Measurements from ENCODE around the gene RHBDF2.
A peak's percentile ranks its signal among the peaks of the same experiment; 100 is the strongest.
"Not testable (repeated sequence)": the region's sequence is repeated elsewhere in the genome, so short reads cannot be mapped to it uniquely, and the experiment has no call there.

The RHBDF2 gene

DNA sequence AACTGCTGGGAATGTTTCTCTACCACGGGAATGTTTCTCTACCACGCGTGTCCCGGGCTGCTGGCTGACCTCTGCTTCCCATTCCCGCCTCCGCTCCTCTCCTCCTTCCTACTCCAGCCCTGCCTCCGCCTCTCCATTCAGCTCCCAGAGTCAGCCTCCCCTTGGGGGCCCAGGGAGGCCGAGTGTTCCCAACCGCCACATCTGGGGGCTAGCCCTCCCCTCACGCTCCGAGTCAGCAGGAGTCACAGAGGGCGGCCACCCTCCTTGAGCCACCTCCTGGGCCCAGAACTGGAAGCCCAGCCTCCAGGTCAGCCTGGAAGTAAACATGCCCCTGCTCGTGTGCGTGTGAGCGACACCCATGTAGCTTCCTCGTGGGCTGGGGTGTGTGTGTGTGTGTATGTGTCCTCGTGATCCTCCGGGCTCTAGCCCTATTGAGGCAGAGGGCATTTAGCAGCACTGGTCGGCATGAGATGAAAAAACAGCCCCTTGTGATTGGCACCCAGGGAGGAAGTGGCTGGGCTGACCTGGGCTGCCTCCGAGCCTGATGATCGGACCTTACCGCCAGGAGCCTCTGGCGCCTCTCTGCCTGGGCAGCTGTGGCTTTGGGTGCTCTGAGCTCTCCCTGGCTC, 29.0 kb upstream of the RHBDF2 start:
- Histone ChIP-seq H3K27me3 (ENCODE audit: control insufficient read depth in 1 of 2, insufficient read depth in 2 of 2, low read length in 2 of 2) (peaks cover 2 to 9% of the 10 kb centered on the region in 2 donors), H3K9me3 (ENCODE audit: control insufficient read depth in 2 of 2, low read length in 2 of 2) (no peaks in the 10 kb centered on the region), H3K36me3 (ENCODE audit: control insufficient read depth in 2 of 2, insufficient read depth in 2 of 2, low read length in 2 of 2) (no peaks in the 10 kb centered on the region), H3K4me1 (ENCODE audit: control insufficient read depth, insufficient read depth, low read length) (peaks cover 51% of the 10 kb centered on the region), H3K9ac (ENCODE audit: low read length in 2 of 2) (no peak overlapping the region), H3K4me3 (ENCODE audit: low read length in 2 of 2) (peak overlapping the region in 1 of 2 donors; percentile 15), H3K27ac (ENCODE audit: low read length) (peak overlapping the region; percentile 76)

DNA sequence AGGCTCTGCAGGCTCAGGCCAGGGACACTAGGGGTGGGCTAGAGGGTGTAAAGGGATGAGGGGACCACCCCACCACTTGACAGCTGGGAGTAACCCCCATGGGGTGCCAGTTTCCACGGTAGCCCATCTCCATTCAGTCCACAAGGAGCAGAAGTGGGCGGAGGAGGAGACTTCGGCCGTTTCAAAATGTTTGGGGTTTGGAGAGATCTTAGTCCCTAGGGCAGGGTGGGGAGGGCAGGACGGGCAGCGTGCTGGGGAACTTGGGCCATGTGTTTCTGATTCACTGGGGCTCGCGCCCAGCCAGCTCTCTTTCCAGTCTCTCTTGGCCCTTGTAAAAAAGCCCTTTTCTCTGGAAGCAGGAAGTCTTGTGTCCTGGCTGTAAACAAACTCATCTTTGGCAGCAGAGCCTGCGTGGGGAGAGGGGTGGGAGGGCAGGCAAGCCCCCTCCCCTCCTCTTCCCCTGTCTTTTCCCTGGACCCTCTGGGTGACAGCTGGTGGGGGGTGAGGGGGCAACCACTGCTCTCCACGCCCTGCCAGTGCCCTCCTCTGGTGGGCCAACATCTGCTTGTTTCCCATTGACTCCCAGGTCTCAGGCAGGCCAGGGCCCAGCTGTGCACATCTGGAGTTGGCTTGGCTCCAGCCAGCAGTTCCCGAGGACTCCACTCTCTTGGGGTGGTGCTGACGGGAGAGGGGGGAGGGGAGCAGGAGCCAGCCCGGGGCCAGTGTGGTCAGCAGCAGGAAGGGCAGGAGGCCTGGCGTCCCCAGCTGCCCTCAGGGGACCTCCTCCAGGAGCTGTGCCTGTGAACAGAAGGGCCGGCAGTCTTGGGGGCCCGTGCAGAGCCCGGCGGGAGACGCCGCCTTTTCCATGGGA, 28.2 kb upstream of the RHBDF2 start:
- Histone ChIP-seq H3K36me3 (ENCODE audit: control insufficient read depth in 2 of 2, insufficient read depth in 2 of 2, low read length in 2 of 2) (no peaks in the 10 kb centered on the region), H3K27ac (ENCODE audit: low read length) (peak overlapping the region; percentile 76), H3K4me3 (ENCODE audit: low read length in 2 of 2) (peak overlapping the region in 1 of 2 donors; percentile 15), H3K4me1 (ENCODE audit: control insufficient read depth, insufficient read depth, low read length) (peaks cover 54% of the 10 kb centered on the region), H3K9ac (ENCODE audit: low read length in 2 of 2) (peak overlapping the region in 1 of 2 donors; percentile 42), H3K27me3 (ENCODE audit: control insufficient read depth in 1 of 2, insufficient read depth in 2 of 2, low read length in 2 of 2) (peaks cover 2 to 4% of the 10 kb centered on the region in 2 donors), H3K9me3 (ENCODE audit: control insufficient read depth in 2 of 2, low read length in 2 of 2) (no peaks in the 10 kb centered on the region)

DNA sequence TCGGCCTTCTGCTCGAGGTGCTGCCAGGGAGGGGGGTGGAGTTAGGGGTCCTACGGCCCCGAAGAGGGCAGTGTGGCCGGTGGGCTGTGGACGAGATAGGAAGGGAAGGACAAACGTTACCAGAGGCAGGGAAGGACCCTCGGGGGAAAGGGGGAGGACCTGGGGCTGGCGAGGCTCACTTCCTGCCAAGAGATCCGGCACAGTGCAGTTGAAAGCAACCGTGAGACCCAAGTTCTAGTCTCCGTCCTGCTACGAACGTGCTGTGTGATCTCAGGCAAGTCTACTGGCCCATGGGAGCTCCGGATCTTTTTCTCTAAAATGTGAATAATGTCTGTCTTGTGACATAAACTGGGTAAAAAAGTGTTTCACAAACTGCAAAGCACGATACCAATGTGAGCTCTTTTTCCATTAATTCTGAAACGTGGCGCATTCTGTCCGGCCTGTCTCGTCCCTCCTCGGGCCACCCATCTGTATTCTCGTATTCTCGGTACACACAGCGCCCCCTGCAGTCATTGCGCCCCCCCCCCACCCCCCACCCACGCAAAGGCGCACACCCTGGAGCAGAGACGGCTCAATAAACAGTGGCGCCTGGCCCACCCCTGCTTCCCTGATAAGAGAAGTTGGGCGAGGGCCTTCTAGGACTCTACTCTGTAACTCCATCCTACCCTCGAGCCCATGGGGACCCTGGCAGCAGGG, 27.5 kb upstream of the RHBDF2 start:
- Histone ChIP-seq H3K9me3 (ENCODE audit: control insufficient read depth in 2 of 2, low read length in 2 of 2) (no peaks in the 10 kb centered on the region), H3K4me3 (ENCODE audit: low read length in 2 of 2) (no peak overlapping the region), H3K27me3 (ENCODE audit: control insufficient read depth in 1 of 2, insufficient read depth in 2 of 2, low read length in 2 of 2) (peaks cover 2 to 4% of the 10 kb centered on the region in 2 donors), H3K4me1 (ENCODE audit: control insufficient read depth, insufficient read depth, low read length) (peaks cover 55% of the 10 kb centered on the region), H3K27ac (ENCODE audit: low read length) (peak overlapping the region; percentile 76), H3K36me3 (ENCODE audit: control insufficient read depth in 2 of 2, insufficient read depth in 2 of 2, low read length in 2 of 2) (no peaks in the 10 kb centered on the region), H3K9ac (ENCODE audit: low read length in 2 of 2) (peak overlapping the region; percentile 29 to 42)

DNA sequence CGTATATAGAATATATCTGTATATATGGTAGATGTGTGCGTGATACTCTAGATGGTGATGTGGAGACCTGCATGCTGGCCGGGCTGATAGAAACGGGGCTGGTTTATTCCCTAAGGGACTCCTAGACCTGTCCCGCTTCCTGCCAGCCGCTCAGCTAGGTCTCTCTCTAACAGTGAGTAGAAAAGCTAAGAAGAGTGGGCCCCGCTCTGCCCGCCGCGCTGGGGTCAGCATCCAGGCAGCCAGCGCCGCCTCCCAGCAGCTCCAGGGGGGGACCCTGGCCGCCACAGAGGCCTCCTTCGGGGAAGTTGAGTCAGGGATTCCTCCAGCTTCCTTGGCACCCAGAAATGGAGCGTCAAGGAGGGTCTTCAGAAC, 26.9 kb upstream of the RHBDF2 start:
- H3K36me3 ChIP-seq (ENCODE audit: control insufficient read depth in 2 of 2, insufficient read depth in 2 of 2, low read length in 2 of 2): no peaks in the 10 kb centered on the region
- peaks cover 2 to 4% of the 10 kb centered on the region in 2 donors for H3K27me3 ChIP-seq (ENCODE audit: control insufficient read depth in 1 of 2, insufficient read depth in 2 of 2, low read length in 2 of 2)
- H3K9me3 ChIP-seq (ENCODE audit: control insufficient read depth in 2 of 2, low read length in 2 of 2): no peaks in the 10 kb centered on the region
- H3K4me3 ChIP-seq (ENCODE audit: low read length in 2 of 2): no peak overlapping the region
- H3K27ac ChIP-seq (ENCODE audit: low read length): peak overlapping the region; percentile 70
- peaks cover 59% of the 10 kb centered on the region for H3K4me1 ChIP-seq (ENCODE audit: control insufficient read depth, insufficient read depth, low read length)
- H3K9ac ChIP-seq (ENCODE audit: low read length in 2 of 2): peak overlapping the region in 1 of 2 donors; percentile 3

DNA sequence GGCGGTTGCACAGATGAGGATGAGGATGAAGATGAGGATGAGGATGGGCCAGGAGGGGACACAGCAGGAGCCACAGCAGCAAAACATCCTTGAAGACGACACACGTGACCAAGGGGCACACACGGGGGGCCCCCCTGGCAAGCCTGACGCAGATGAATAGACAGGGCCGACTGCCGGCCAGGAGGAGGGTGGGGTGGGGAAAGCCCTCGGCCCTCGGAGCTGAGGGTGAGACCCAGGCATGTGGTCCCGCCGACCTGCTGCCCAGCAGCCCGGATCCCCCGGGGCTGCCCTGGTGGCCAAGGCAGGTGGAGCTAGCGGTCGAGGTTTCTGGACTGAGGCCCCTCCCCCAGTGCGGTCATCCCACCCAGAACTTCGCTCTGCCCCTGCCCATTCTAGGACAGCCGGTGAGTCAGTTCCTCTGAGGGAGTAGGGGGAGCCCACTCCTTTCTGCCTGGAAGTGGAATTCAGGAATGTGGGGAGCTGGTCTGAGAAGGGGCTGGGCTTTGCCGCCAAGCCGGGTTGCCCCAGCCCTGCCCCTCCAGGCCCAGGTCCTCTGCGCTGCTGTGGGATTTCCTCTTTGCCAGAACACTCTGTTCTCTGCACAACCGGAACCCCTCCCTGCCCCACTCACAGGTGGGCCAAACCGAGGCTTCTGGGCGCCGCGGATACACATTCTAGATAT, 26.3 kb upstream of the RHBDF2 start:
- Histone ChIP-seq H3K9ac (ENCODE audit: low read length in 2 of 2) (peak overlapping the region in 1 of 2 donors; percentile 5), H3K4me1 (ENCODE audit: control insufficient read depth, insufficient read depth, low read length) (peaks cover 61% of the 10 kb centered on the region), H3K27ac (ENCODE audit: low read length) (no peak overlapping the region), H3K4me3 (ENCODE audit: low read length in 2 of 2) (no peak overlapping the region), H3K9me3 (ENCODE audit: control insufficient read depth in 2 of 2, low read length in 2 of 2) (no peaks in the 10 kb centered on the region), H3K36me3 (ENCODE audit: control insufficient read depth in 2 of 2, insufficient read depth in 2 of 2, low read length in 2 of 2) (no peaks in the 10 kb centered on the region), H3K27me3 (ENCODE audit: control insufficient read depth in 1 of 2, insufficient read depth in 2 of 2, low read length in 2 of 2) (peaks cover 2 to 8% of the 10 kb centered on the region in 2 donors)

DNA sequence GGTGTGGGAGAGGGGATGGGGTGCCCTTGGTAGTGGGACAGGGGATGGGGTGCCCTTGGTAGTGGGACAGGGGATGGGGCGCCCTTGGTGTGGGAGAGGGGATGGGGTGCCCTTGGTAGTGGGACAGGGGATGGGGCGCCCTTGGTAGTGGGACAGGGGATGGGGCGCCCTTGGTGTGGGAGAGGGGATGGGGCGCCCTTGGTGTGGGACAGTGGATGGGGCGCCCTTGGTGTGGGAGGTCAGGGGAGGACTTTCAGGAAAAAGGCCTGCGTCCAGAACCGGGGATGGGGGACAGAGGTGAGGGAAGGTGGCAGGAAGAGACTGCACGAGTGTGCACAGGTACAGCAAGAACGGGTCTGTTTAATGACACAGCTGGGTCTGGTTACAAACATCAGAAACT, 25.8 kb upstream of the RHBDF2 start:
- H3K9me3 ChIP-seq (ENCODE audit: control insufficient read depth in 2 of 2, low read length in 2 of 2); H3K27ac ChIP-seq (ENCODE audit: low read length); H3K9ac ChIP-seq (ENCODE audit: low read length in 2 of 2); H3K27me3 ChIP-seq (ENCODE audit: control insufficient read depth in 1 of 2, insufficient read depth in 2 of 2, low read length in 2 of 2); H3K36me3 ChIP-seq (ENCODE audit: control insufficient read depth in 2 of 2, insufficient read depth in 2 of 2, low read length in 2 of 2); H3K4me3 ChIP-seq (ENCODE audit: low read length in 2 of 2): not testable (repeated sequence)
- peaks cover 57% of the 10 kb centered on the region for H3K4me1 ChIP-seq (ENCODE audit: control insufficient read depth, insufficient read depth, low read length)

DNA sequence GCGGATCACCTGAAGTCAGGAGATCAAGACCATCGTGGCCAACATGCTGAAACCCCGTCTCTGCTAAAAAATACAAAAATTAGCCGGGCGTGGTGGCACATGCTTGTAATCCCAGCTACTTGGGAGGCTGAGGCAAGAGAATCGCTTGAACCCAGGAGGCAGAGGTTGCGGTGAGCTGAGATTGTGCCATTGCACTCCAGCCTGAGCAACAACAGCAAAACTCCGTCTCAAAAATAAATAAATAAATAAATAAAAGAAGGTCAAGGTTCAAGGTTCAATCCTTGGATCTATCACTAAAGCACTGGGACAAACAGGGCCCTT, 24.2 kb upstream of the RHBDF2 start:
- not testable (repeated sequence) for H3K27ac ChIP-seq (ENCODE audit: low read length)
- peaks cover 43% of the 10 kb centered on the region for H3K4me1 ChIP-seq (ENCODE audit: control insufficient read depth, insufficient read depth, low read length)

DNA sequence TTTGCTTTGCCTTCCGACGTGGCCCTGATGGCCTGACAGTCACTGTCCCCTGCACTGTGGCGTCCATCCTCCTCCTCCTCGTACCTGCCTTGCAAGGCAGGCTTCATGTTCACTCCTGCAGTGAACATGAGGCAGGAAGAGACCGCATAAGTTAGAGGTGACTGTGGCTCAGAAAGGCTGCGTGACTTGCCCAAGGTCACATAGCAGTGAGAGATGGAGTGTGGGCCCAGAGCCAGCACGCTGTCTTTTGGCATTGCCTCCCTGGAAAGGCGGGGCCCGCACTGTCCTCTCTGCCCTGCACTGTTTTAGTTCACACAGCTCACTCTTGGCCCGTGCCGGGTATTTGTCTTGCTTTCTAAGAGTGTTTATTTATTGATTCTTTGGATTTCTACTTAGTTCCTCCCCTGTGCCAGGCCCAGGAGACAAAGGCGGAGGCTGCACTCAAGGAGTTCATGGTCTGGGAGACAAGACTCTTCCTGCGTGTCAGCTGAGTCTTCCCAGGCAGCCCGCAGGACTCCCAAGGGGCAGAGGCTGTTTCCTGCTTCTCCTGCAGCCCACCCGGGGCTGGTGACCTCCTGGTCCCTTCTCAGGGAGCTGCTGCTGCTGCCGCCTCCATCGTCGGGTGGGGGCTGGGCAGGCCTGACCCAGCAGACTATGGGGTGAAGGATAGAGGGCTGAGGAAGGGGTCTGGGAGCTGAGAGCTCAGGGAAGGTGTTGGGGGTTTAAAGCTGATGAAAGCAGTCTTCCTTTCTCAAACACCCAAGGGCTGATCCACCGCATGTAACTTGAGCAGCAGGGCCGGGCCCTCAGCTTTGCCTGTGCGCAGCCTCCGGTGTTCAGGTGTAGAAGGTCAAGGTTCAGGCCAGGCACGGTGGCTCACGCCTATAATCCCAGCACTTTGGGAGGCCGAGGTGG, 23.6 kb upstream of the RHBDF2 start:
- peaks cover 0 to 8% of the 10 kb centered on the region in 2 donors for H3K27me3 ChIP-seq (ENCODE audit: control insufficient read depth in 1 of 2, insufficient read depth in 2 of 2, low read length in 2 of 2)
- peak overlapping the region in 1 of 2 donors; percentile 47 for H3K9ac ChIP-seq (ENCODE audit: low read length in 2 of 2)
- no peaks in the 10 kb centered on the region for H3K36me3 ChIP-seq (ENCODE audit: control insufficient read depth in 2 of 2, insufficient read depth in 2 of 2, low read length in 2 of 2)
- no peak overlapping the region for H3K4me3 ChIP-seq (ENCODE audit: low read length in 2 of 2)
- H3K9me3 ChIP-seq (ENCODE audit: control insufficient read depth in 2 of 2, low read length in 2 of 2): no peaks in the 10 kb centered on the region
- H3K4me1 ChIP-seq (ENCODE audit: control insufficient read depth, insufficient read depth, low read length): peaks cover 37% of the 10 kb centered on the region
- no peak overlapping the region for H3K27ac ChIP-seq (ENCODE audit: low read length)

More for the DNA sequence above, 24.2 kb upstream of the RHBDF2 start:
- H3K36me3 ChIP-seq (ENCODE audit: control insufficient read depth in 2 of 2, insufficient read depth in 2 of 2, low read length in 2 of 2); H3K4me3 ChIP-seq (ENCODE audit: low read length in 2 of 2); H3K9ac ChIP-seq (ENCODE audit: low read length in 2 of 2); H3K27me3 ChIP-seq (ENCODE audit: control insufficient read depth in 1 of 2, insufficient read depth in 2 of 2, low read length in 2 of 2); H3K9me3 ChIP-seq (ENCODE audit: control insufficient read depth in 2 of 2, low read length in 2 of 2): not testable (repeated sequence)

DNA sequence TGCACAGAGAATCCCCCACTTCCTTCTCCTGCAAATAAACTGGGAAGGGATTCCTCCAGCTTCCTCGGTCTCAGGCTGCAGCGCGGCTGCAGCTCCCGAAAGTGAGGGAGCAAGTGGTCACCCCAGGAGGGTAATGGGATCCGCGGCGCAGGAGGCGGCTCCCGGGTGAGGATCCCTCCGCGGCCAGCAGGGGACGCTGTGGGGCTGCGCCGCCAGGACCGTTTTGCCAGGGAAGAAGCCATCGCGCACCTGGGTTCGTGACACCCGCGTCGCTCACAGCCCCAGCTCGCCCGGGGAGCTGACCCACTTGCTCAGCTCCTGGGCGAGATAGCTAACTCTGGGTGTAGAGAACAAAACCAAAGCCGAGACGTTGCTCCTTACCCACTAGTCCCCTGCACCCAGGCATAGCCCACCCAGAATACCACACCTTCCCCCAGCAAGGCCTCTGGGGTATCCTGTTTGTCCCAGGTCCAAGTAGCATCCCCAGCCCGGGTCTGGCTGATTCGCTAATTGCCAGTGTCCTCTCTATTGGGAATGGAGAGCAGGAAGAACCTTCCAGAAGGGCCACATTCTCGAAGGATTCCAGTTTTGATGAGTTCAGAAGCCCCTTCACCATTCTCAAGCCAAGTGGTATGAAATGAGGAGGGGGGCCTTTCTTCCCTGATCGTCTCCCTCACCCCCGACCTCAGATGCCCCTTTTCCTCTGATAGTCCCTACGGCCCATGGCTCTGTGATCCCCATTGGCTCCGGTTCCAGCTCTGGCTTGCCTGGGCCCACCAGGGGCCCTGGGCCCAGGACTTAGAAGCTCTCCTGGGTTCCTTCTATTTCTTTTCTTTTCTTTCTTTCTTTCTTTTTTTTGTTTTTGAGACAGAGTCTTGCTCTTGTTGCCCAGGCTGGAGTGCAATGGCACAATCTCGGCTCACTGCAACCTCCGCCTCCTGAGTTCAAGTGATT, 22.1 kb upstream of the RHBDF2 start:
- H3K27ac ChIP-seq (ENCODE audit: low read length): no peak overlapping the region

More for the DNA sequence above, 22.1 kb upstream of the RHBDF2 start:
- H3K9me3 ChIP-seq (ENCODE audit: control insufficient read depth in 2 of 2, low read length in 2 of 2): no peaks in the 10 kb centered on the region
- H3K9ac ChIP-seq (ENCODE audit: low read length in 2 of 2): peak overlapping the region in 1 of 2 donors; percentile 47
- H3K36me3 ChIP-seq (ENCODE audit: control insufficient read depth in 2 of 2, insufficient read depth in 2 of 2, low read length in 2 of 2): no peaks in the 10 kb centered on the region
- H3K4me3 ChIP-seq (ENCODE audit: low read length in 2 of 2): no peak overlapping the region
- H3K27me3 ChIP-seq (ENCODE audit: control insufficient read depth in 1 of 2, insufficient read depth in 2 of 2, low read length in 2 of 2): peaks cover 0 to 8% of the 10 kb centered on the region in 2 donors
- H3K4me1 ChIP-seq (ENCODE audit: control insufficient read depth, insufficient read depth, low read length): peaks cover 25% of the 10 kb centered on the region
